ENCODE measurements around the gene GDF9.

- TF ChIP-seq POLR2AphosphoS5 (IDR thresholded peaks at IDR 0.05; ENCODE audit: low read length) (no peak), YY1 (IDR thresholded peaks at IDR 0.05; ENCODE audit: low read depth, low read length) (no peak), ATF3 (IDR thresholded peaks at IDR 0.05; ENCODE audit: borderline replicate concordance, extremely low read depth, low read depth, low read length) (no peak), TAF1 (IDR thresholded peaks at IDR 0.05; ENCODE audit: borderline replicate concordance, low read depth, low read length) (no peak), NR2F1 (conservative IDR thresholded peaks at IDR 0.05) (no peak), POLR2A (IDR thresholded peaks at IDR 0.05; ENCODE audit: low read depth, low read length) (no peak), RAD21 (IDR thresholded peaks at IDR 0.05; ENCODE audit: insufficient read depth, low read depth, low read length) (no peak)
Observed at GRCh38 chr5:132901730-132902129, 35.5 kb upstream of the GDF9 start.

All from GM12878 (cell line).